Measurements from ENCODE around the gene ZNF132.

DNA sequence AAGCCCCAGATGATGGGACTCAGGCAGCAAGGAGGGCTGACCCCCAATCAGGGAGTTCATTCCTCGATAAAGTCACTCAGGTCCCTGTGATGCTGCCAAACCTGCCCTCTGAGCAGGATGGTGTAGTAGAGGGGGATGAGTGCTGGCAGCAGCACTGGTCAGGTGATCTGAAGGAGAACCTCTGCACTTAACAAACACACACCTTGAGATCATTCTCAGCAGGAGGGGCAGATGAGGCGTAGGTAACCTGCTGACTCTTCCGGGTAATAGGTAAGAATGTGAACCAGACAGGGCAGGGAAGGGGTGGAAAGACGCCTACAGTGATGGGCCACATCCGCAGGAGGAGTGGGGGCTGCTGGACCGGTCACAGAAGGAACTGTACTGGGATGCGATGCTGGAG, 39.4 kb upstream of the ZNF132 start:
- no peak for TF ChIP-seq POLR2A (IDR thresholded peaks at IDR 0.05)
- no peak for TF ChIP-seq POLR2AphosphoS5 (IDR thresholded peaks at IDR 0.05)
